Body of pancreas (tissue), 4 donors: ENCODE results near the gene ATP4B. TPM values are rescaled to one million over a fixed set of nuclear protein-coding genes. Genes with fewer than 3 reads are reported as not detected.

ENCODE experiments used
- ATAC-seq: fragments of 150-250 bp; one replicate; pipeline ENCODE4 v1.9.1; 2016
- DNase-seq, 4 donors: peaks; one replicate each; pipeline ENCODE4 v3.0.0-alpha.2; 2019
- H3K27ac ChIP-seq, 4 donors: fragments of 200-600 bp; sonication (generic); 1 replicate in 3 of 4; 2 replicates in 1 of 4; pipeline versions ENCODE4 v1.5.1 to v1.6.1; 2016 to 2019; ENCODE audit warnings: mild to moderate bottlenecking in 1 of 4, mixed read lengths in 1 of 4, moderate library complexity in 1 of 4
- H3K27me3 ChIP-seq, 2 donors: fragments of 200-600 bp; sonication (generic); one replicate each; pipeline ENCODE4 v1.6.0; 2016; ENCODE audit warnings: mild to moderate bottlenecking in 1 of 2
- H3K36me3 ChIP-seq, 2 donors: fragments of 200-600 bp; sonication (generic); replicated peaks in 1 of 2; 2 replicates each; pipeline ENCODE4 v1.5.1; 2016; ENCODE audit warnings: low read depth in 2 of 2; ENCODE audit not compliant: insufficient read depth in 1 of 2
- H3K4me1 ChIP-seq: fragments of 200-600 bp; sonication (generic); one replicate; pipeline ENCODE4 v1.6.0; 2016
- H3K4me3 ChIP-seq, 2 donors: fragments of 200-600 bp; sonication (generic); 1 replicate in 1 of 2; 2 replicates in 1 of 2; pipeline ENCODE4 v1.5.1; 2016 to 2019
- H3K9me3 ChIP-seq, 3 donors: fragments of 200-600 bp; sonication (generic); 1 replicate in 2 of 3; 2 replicates in 1 of 3; pipeline ENCODE4 v1.5.1; 2016
- CTCF ChIP-seq, 7 experiments: fragments of 450-650 bp in 4 of 7; fragments of 200-600 bp in 3 of 7; sonication (generic) in 3 of 7; IDR thresholded peaks; one replicate each; pipeline ENCODE4 v1.5.1; 2016 to 2019; ENCODE audit warnings: antibody characterized with exemption in 7 of 7
- POLR2A ChIP-seq, 3 donors: fragments of 450-650 bp; IDR thresholded peaks; one replicate each; pipeline ENCODE4 v1.6.1; 2016; ENCODE audit warnings: antibody characterized with exemption in 3 of 3, mild to moderate bottlenecking in 2 of 3
- WGBS, 2 donors: methylation state at CpG; one replicate each; pipeline ENCODE4 v1.1.5; 2017; 5-methylcytosine and 5-hydroxymethylcytosine counted together
- intact Hi-C: fragments of 100-400 bp; cut with DNase I; formaldehyde crosslinking; loops from one replicate; pipeline ENCODE4 v1.15.1; 2023
- total RNA-seq, 2 donors: library from RNA; depleted of rRNA; stranded (reverse); fragments of >200 nt; gene quantifications; one replicate each; pipeline ENCODE4 v1.1.0, GENCODE V29; 2016

Gene ATP4B
- total RNA-seq, 2 donors from 2014 or later, result not detected

- H3K36me3 ChIP-seq, result no peaks in the 10 kb centered on the region
- WGBS, 2 donors, result 79 to 89% methylated on average over 26 to 30 of the region's 42 CpGs
- TF ChIP-seq POLR2A (IDR thresholded peaks at IDR 0.05), result no peak
- TF ChIP-seq CTCF (IDR thresholded peaks at IDR 0.05), result no peak
- no peak for ATAC-seq
- intact Hi-C loops, result no loop called here
- H3K9me3 ChIP-seq, result no peaks in the 10 kb centered on the region
- no peaks in the 10 kb centered on the region for H3K4me1 ChIP-seq
- no peaks in the 10 kb centered on the region for H3K27me3 ChIP-seq
- no peak overlapping the region for H3K4me3 ChIP-seq
- DNase-seq, result peak in 2 of 4 donors; percentile 4 to 9
- H3K27ac ChIP-seq, result no peak overlapping the region
Observed at GRCh38 chr13:113656831-113657671, 947 bp downstream of the ATP4B start.

- Histone ChIP-seq H3K4me3 (no peak overlapping the region), H3K36me3 (no peaks in the 10 kb centered on the region), H3K9me3 (no peaks in the 10 kb centered on the region), H3K27ac (no peak overlapping the region), H3K27me3 (no peaks in the 10 kb centered on the region), H3K4me1 (no peaks in the 10 kb centered on the region)
- ATAC-seq (no peak), DNase-seq (peak in 2 of 4 donors; percentile 3 to 6)
- intact Hi-C loops, result no loop called here
- 83 to 93% methylated on average over 9 to 25 of the region's 25 CpGs for WGBS, 2 donors
- TF ChIP-seq POLR2A (IDR thresholded peaks at IDR 0.05) (no peak), CTCF (IDR thresholded peaks at IDR 0.05) (no peak)
Observed at GRCh38 chr13:113656003-113656588, 1.9 kb downstream of the ATP4B start.

GRCh38 chr13:113655346-113656002 is 2.5 kb downstream of the ATP4B start:
- Histone ChIP-seq H3K36me3 (no peaks in the 10 kb centered on the region), H3K4me3 (no peak overlapping the region), H3K4me1 (no peaks in the 10 kb centered on the region), H3K27ac (no peak overlapping the region), H3K9me3 (no peaks in the 10 kb centered on the region), H3K27me3 (no peaks in the 10 kb centered on the region)
- ATAC-seq (no peak), DNase-seq (peak in 2 of 4 donors; percentile 3 to 4)
- intact Hi-C loops, result no loop called here
- 85 to 95% methylated on average over 14 to 15 of the region's 15 CpGs for WGBS, 2 donors
- TF ChIP-seq CTCF (IDR thresholded peaks at IDR 0.05), result no peak
- TF ChIP-seq POLR2A (IDR thresholded peaks at IDR 0.05), result no peak

GRCh38 chr13:113654591-113655345 is 3.2 kb downstream of the ATP4B start:
- 87 to 92% methylated on average over 33 to 35 of the region's 39 CpGs for WGBS, 2 donors
- Histone ChIP-seq H3K4me3 (no peak overlapping the region), H3K27ac (no peak overlapping the region), H3K27me3 (no peaks in the 10 kb centered on the region), H3K36me3 (no peaks in the 10 kb centered on the region), H3K9me3 (no peaks in the 10 kb centered on the region), H3K4me1 (no peaks in the 10 kb centered on the region)
- ATAC-seq (no peak), DNase-seq (peak in 2 of 4 donors; percentile 3 to 9)
- TF ChIP-seq CTCF (IDR thresholded peaks at IDR 0.05) (no peak), POLR2A (IDR thresholded peaks at IDR 0.05) (no peak)
- intact Hi-C loops, result no loop called here
